A673 (cell line): Measurements from ENCODE around the gene SLC51A.

Experiments
- CTCF ChIP-seq: fragments of 300-800, 200-600 bp; sonication (generic); conservative IDR thresholded peaks from 2 replicates; pipeline ENCODE4 v1.5.1; 2017; ENCODE audit warnings: low read depth, mild to moderate bottlenecking, antibody characterized with exemption, low read length, moderate library complexity, mixed read lengths
- EZH2 ChIP-seq: fragments of 200-600 bp; sonication (generic); IDR thresholded peaks from 2 replicates; pipeline ENCODE4 v1.6.1; 2017; ENCODE audit warnings: borderline replicate concordance, low read depth, mild to moderate bottlenecking, mixed read lengths, antibody characterized with exemption, low read length; ENCODE audit not compliant: poor library complexity, severe bottlenecking

- TF ChIP-seq CTCF = no peak
- no peak for TF ChIP-seq EZH2
Observed at GRCh38 chr3:196237203-196237602, 20.9 kb downstream of the SLC51A start.
